Inferior parietal cortex (tissue), 1 donor: Measurements from ENCODE around the gene ADARB2.
"Not testable (repeated sequence)": the region's sequence is repeated elsewhere in the genome, so short reads cannot be mapped to it uniquely, and the experiment has no call there.

Experiments used
- DNase-seq: peaks from one replicate; pipeline ENCODE4 v3.0.0-alpha.2; 2016; ENCODE audit errors: extremely low spot score

ADARB2 gene

DNA sequence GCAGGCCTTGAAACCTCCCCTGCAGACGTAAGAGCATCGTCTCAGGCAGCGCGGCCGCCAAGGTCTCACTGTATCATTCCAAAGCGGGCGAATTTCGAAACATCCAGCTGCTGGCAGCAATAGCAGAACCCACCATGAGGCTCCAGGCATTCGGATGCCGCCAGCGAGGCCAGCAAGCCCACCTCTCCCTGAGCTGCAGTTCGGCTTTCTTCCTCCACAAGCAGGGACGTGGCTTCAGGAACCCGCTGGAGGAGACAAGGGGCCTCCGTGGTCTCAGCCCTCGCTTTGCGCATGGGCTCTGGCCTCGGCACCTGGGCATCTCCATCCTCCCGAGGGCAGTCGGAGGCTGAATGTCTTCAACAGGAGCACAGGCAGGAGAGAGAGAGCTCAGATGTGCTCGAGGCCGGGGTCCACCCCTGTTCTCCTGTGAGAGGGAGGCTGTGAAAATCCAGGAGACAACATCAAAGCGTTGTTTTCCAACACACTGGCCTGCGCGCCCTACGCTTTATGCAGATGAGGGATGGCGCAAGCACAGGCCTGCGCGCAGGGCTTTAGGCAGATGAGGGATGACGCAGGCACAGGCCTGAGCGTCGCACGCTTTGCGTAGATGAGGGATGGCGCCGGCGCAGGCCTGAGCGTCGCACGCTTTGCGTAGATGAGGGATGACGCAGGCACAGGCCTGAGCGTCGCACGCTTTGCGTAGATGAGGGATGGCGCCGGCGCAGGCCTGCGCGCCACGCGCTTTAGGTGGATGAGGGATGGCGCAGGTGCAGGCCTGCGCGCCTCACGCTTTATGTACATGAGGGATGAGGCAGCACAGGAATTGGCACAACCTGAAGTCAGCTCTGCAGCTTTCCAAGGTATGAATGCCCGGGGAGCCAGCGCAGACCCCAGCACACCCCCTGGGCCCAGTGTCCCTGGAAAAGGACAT is 577.9 kb downstream of the ADARB2 start:
- no peak for DNase-seq

DNA sequence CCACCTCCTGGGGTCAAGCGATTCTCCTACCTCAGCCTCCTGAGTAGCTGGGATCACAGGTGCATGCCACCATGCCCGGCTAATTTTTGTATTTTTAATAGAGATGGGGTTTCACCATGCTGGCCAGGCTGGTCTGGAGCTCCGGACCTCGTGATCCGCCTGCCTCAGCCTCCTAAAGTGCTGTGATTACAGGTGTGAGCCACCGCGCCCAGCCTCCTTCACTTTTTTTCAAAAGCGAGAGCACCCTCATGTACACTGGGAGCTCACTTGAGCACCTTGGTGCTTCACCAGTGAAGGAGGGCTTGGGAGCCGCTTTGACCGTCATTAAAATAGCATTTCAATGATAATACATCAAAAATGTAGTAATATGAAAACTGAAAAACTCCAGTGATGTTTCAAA is 578.8 kb downstream of the ADARB2 start:
- not testable (repeated sequence) for DNase-seq

DNA sequence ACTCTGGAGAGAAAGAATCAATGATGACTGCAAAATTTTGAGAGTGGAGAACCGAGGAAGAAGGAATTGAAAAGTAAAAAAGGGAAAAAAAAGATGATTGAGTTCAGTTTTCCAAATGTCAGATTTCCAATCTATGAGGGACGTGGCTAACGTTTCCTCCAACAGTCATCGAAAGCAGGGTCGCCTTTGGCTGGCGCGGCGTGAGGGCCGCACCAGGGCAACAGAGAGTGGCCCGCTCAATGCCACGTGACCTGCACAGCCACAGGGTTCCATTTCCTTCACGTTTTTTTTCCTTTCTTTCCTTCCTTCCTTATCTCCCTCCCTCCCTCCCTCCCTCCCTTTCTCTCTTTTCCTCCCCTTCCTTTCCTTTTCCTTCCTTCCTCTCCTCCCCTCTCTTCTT is 579.3 kb downstream of the ADARB2 start:
- no peak for DNase-seq

DNA sequence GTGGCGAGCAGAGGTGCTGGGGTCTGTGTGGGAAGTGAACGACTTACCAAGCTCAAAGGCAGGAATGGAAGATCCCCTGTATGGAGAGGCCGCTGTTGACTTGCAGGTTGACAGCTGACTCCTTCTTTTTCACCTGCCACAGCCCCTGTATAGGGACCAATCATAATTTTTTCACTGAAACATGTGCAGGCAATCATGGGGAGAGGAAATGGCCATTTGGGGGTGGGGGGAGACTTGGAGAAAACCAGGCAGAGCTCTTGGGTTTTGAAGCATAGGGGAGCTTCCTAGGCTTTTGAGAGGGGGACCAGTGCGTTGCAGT is 579.8 kb downstream of the ADARB2 start:
- DNase-seq = no peak

DNA sequence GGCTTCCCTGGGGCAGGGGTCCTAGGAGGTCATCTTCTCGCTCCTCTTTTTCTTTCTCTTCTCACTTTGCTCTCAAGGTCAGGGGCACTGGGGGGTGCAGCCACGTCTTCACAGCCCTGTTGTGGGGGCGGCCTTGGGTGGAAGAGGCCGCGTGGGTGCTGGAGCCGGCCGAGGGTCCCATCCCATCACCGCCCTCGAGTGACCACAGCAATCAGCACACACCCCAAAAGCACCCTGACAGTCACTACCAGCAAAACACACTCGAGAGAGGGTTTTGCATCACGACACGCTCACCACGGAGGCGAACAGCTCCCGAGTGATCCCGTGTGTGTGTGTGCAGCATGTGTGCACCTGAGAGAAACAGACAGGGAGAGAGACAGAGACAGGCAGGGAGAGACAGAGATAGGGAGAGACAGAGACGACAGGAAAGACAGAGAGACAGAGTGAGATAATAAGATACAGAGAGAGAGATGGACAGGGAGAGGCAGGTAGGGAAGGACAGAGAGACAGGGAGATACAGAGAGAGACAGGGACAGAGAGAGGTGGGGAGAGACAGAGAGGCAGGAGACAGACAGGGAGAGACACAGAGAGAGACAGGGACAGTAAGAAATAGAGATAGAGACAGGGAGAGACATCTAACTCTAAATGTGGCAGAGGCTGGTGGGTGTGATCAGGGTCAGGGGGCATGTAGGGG is 580.3 kb downstream of the ADARB2 start:
- DNase-seq = no peak

DNA sequence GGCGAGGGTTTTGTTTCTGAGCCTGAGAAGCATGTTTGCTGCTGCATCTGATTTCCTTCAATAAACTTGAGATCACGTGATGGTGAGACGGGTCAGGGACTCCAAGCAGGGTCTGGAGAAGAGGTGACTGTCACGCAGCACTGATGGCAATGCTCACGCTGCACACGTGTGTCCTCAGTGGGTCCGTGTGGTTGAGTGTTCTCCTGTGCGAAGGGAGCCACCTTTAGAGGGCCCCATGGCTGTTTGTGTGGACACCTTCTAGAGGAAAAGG is 580.8 kb downstream of the ADARB2 start:
- no peak for DNase-seq

DNA sequence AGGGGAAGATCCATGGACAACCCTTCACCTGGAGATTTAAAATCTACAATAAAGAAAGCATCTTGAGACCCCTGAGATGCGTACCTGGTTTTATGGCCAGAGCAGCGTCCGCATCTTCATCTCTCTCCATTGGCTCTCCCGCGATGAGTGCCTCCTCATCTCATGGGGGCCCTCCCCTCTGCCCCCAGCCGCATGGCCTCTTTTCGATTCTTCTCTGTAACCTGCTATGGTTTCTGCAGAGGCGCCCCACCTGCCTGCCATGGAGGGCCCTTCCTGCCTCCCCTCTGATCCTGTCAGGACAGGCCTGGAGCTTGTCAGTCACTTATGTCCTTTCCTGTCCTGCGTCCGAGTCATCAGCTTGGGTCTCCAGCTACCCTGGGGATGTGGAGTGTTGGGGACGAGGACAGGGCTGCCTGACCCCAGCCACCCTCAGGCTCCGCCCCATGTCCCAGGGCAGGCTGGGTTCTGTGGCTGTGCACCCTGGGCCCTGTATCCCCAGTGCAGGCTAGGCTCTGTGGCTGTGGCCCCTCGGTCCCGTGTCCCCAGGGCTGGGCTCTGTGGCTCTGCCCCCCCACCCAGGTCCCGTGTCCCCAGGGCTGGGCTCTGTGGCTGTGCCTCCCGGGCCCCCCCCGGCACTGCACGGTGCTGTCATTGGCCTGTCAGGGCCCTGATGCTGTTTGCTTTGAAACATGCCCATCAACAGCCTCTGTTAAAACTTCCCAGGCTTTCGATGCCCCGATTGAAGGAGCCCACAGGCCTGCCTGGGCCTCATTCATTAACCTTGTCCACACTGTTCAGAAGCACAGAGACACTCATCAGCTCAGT is 581.3 kb downstream of the ADARB2 start:
- DNase-seq = no peak

DNA sequence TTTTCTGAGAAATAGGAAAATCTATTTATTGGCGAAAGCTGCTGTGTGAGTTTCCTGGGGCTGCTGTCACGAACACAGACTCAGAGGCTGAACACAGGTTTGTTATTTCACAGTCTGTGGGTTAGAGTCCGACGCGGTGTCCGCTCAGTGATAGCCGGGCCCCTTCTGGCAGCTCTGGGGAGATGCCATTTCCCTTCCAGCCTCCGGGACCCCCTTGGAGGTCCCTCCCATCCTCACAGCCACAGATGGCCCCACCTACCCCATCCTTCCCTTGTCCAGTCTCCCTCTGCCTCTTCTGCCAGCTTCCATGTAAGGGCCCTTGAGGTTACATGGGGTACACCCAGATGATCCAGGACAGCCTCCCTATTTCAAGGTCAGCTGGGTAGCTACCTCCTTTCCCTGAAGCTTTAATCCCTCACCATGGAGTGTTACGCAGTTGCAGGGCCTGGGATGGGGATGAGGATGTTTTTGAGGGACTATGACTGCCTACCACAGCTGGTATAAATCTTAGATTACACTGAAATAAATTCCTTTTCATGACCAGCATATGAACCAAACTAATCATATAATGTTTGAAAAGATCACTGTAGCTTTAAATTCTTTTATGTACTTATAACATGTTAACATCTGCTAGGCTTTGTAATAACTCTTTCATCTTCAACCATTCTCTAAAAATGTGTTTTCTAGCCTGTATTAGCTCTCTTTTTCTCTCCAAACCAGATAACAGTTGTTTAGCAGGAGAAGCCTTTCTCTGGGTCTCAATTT is 582.6 kb downstream of the ADARB2 start:
- no peak for DNase-seq

DNA sequence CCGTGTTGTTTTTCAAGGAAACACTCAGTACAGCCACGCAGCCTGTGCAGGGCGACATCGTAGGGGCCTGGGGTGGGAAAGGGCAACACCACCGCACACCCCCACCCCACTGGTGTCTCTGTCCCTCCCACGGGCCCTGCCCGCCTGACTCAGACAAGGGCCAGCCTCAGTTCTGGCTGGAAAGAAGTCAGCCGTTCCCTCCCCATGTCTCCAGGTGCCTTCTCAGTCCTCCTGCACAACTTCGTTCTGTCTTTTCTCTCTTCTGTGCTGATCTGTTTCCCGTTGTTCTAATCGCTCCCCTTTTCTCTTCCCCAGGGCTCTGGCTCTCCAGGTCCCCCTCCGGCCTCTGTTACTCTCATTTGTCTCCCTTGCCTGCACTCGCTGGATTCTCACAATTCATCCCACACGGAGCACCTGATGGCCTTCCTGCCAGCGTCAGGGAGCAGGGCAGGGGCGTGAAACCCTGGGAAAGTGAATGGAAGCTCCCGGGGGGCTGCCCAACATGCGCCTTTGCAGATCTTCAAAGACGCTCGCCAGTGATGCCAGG is 583.4 kb downstream of the ADARB2 start:
- no peak for DNase-seq

DNA sequence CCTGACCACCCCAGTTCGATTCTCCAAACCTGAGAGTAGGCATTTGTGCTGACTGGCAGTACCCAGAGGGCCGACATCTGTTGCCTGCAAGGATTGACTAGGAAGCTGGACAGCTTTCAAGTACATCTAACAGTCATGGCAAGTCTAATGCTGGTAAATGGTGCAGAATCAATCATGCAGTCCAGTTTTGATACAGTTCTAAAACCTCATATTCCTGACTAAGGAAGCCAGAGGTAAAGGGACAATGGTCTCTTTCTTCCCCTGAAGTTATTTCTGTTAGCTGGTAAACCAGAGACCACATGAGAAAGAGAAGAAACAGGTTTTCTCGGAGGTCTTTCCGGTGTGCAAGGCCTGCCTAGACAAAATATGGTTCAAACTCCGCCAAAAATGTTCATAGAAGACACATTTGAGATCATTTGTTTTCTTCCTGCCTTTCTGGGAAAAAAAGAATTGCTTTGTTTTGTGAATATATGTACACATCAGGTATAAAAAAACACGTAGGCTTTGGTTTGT is 584.0 kb downstream of the ADARB2 start:
- DNase-seq = no peak

DNA sequence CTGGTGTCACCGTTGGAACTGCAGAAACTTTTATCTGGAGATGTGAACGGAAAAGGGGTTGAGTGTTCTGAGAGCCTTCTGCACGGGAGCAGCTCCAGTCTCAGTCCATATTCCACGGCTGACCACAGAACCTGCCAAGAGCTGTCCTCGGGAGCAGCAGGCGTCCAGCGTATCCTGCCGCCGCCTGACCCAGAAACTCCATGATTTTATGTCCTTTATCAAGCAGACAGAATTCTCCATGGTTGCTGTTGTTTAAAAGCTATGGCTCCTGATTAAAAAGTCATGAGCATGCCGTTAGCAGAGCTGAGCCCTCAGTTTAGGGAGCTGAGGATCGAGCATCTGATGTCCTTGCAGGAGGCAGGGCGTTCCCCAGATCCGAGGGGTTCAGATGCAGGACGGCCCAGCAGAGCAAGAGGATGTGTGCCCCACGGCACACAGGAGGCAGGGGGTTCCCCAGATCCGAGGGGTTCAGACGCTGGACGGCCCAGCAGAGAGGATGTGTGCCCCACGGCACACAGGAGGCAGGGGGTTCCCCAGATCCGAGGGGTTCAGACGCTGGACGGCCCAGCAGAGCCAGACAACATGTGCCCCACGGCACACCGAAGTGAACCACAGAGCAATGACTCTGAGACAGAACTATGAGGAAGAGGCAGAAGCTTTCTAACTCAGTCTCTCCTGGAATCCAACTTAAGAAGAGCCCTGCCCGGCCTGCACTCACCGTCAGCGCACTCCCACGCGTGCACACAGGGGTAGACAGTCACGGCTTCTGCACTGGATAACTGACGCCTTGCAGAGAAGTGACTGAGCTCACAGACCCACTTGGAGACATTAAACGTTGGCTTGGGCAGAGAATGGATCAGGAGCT is 584.7 kb downstream of the ADARB2 start:
- no peak for DNase-seq

DNA sequence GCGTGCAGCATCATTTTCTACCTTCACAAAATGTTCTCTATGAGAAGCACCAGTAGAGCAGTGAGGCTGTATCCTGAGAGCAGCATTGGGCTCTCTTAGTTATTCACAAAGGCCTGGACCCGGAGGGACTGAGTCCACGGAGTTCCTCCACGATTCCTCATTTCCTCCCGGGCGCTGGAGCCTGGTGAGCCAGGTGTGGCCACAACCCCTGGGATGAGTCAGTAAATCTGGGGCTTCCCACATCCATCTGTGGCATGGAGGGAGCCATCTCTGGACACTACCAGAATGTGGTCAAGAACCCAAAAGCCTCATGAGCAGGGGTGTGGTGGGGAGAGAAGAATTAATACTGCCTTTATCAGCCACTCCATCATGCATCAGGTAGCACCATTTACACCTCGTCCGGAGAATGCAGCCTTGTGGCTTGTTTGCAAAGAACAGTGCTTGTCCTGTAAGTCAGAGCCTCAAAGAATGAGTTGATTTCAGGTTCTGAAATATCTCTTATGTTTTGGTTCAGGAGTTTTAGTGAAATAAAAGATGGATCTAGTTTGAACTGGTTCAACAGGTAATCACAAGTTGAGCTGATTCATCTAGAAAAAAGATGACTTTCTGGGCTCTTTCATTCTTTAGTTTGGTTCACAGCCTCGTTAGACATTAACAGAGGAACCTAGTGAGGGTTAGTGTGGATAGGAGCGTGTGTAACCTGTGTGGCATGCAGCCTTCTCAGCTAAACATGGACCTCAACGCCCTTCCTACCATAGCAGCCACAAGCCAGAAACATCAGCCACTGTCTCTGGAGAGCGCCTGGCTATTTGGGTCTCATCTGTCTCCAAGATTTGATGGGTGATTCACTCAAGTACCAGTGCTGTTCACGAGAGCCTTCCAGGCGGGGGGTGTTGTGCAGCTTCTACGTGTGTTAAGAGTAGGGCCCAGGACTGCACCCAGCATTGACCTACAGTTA is 586.0 kb downstream of the ADARB2 start:
- no peak for DNase-seq

DNA sequence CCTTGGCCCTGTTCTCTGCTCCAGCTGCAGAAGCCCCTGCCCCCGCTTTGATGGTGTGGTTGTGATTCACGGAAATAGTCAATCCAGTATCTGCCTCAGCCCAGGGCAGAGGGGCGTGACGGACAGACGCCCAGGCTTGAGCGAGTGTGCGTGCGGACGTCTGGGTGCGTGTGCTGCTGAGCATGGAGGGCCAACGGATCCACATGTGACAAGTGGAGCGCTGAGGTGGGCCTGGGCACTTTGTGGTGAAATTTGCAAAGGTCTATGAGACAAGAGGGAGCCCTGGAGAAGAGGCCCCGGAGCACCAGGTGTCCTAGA is 586.7 kb downstream of the ADARB2 start:
- no peak for DNase-seq

DNA sequence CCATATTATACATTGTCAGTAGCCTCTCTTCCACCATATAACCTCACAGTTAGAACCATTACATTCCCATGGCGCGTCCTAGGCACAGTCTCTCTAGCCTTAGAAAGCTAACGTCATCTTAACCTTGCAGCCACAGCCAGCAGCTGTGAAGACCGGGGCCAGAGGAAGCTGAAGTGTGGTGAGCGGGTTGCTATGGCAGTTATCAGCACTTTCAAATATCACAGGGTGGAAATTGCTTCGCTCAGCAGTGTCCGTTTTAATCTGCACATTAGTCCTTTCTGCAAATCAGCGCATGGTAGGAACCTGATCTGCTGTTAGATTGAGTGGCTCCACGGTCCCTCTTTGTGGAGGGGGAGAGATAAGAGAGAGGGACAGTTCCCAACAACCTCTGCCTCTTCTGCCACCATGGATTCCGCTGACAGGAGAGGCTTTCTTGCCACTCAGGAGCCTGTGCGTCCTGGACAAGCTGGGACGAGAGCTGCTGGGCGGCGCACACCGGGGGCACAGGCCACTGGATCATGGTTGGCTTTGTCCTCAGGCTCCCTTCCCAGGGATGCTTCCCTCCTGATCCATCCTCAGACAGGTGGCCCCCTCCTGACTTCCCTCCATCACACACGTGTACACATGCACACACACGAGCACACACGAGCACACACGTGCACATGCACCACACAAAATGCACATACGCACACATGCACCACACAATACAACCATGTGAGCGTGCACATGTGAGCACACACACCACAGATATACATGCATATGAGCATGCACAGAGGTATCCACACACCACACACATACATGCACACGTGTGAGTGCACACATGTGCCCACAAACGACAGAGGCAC is 587.3 kb downstream of the ADARB2 start:
- no peak for DNase-seq

DNA sequence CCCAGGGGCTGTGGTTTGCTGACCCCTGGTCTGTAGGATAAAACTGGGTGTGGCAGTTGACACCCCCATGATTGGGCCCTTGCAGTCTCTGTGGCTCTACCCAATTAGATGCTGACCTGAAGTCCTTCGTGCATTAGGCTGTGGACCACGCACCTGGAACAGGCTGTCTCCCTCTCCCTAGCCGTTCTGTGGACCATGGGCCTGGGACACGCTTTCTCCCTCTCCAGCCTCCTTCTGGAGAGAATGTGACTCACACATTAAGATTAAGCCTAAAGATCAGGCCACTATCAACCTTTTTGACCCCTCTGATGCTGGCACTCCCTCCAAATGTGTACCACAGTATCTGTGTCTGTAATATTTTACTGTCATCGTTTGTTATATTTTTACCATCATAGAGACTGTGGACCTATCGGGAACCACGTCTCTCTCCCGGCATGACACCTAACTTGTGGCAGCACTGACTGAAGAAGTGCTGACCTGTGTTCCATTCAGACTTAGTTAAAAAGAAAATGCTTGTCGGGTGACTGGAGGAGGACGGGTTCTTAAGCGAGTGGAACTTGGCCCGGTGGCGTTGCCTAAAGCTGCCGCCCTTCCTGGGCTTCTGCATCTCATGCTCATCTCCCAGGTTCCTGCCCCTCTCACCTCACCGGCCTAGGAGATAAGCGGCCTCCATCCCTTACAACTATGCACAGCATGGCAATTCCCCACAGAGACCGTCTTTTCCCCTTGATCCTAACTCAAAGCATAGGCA is 588.3 kb downstream of the ADARB2 start:
- no peak for DNase-seq

DNA sequence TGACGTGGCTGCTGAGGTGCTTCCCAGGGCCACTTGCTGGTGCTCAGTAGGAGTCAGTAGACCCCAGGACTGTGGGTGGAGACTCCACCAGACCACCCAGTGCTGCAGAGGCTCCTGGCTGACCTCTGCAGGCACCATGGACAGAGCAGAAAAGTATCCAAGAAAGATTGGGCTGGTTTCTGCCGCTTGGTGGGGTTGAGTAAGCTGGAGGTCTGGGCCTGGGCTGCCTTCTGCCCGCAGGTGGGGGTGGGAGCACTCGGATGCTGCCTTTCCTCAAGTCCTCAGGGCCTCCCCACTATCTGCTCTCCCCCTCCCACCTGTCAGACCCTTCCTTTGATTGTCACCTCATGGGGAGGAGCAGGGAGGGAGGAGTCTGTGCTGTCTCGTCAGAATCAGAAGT is 589.5 kb downstream of the ADARB2 start:
- DNase-seq = no peak

DNA sequence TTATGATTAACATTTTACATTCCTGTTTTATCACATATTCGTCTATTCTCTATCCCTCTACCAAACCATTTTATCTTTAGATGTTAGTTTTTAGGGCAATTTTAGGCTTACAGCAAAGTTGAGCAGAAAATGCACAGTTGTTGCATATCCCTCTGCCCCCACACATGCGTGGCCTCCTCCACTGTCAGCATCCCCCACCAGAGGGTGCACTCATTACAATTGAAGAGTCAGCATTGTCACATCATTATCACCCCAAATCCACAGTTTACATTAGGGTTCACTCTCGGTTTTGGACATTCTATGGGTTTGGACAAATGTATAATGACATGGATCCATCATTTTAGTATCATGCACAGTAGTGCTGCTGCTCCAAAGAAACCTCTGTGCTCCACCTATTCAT is 594.7 kb downstream of the ADARB2 start:
- DNase-seq = no peak

DNA sequence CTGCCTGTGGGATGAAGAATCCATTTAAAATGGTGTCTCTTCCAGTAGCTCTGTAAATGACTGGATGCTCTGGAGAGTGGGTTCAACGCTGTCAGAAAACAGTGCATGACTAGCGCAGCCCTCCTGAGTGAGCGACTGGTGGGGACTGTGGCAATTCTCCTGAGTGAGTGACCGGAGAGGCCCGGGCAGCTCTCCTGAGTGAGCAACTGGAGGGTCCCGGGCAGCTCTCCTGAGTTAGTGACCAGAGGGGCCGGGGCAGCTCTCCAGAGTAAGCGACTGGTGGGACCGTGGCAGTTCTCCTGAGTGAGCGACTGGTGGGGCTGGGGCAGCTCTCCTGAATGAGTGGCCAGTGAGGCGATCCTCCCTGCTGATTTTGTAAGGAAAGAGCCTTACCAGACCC is 595.6 kb downstream of the ADARB2 start:
- DNase-seq = no peak
